HG03432 (cell line): ENCODE data around the gene C11orf91.

Experiments used
- ATAC-seq: cut with Tn5 transposase; IDR thresholded peaks from one replicate; pipeline ENCODE4 v1.9.1; 2021; ENCODE audit warnings: mild to moderate bottlenecking, moderate library complexity; ENCODE audit not compliant: unreplicated experiment

C11orf91 gene

DNA sequence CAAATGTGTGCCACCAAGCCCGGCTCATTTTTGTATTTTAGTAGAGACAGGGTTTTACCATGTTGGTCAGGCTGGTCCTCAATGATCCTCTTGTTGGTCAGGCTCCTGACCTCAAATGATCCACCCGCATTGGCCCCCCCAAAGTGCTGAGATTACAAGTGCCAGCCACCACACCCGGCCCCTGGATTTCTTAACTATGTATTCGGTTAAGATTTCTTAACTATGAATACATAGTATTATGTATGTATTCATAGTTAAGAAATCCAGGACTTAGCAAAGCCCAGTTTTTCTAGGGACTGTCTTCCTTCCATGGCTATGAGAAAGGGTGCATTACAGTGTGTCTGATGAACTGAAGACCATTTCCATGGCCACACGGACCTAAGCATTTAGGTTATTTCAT lies 1.7 kb downstream of the C11orf91 start:
- no peak for ATAC-seq

DNA sequence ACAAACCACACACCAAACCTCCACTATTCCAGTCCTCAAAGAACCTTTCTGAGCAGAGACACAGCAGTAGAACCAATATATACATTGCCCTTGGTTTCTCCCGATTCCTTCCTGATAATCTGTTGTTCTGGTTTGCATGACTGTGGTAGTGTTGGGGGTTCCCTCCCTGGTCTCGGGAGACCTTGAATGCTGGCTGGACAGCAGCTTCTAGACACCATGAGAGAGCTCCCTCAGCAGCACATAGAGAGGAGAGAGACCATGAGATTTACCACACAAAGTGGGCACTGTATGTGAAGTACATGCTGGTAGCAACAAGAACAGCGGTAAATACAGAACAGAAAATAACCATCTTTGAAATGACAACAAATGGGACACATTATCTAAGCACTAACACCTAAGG lies 2.6 kb downstream of the C11orf91 start:
- ATAC-seq = no peak

DNA sequence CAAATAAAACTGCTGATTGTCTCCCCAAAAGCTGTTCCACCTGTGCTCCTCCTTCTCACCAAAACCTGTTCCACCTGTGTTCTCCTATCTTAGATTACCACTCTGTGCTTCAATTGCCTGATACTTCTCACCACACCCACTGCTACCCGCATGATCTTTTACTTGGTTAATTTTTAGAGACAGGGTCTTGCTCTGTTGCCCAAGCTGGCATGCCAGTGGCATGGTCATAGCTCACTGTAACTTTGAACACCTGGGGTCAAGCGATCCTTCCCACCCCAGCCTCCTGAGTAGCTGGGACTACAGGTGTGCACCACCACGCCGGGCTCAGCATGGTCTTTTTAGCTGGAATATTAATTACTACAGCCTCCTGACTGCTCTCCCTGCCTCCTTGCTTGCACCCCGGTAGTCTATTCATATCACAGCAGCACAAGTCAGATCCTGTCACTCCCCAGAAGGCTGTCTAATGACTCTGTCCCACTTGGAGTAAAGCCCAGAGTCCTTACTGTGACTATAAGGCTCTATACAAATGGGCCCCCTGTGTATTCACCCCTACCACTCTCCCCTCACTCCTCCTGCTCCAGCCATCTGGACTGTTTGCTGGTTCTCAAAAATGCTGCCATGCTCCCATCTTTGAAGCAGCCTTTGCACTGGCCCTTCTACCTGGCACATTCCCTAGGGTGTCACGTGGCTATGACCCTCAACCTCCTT lies 3.5 kb downstream of the C11orf91 start:
- no peak for ATAC-seq

DNA sequence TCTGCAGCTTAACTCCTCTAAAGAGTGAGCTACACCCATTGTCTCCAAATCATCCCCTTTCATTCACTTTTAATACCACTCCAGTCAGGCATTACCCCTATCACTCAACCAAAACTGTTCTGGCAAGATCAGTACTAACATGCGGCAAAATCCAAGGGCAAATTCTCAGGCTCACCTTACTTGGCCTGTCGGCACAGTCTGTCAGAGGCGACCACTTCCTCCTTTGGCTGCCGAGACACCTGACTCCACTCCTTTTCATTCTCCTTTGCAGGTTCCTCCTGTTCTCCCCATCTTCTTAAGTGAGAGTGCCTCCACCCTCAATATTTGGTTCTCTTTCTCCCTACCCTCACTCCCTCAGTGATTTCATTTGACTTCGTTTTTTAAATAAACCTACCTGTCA lies 4.2 kb downstream of the C11orf91 start:
- no peak for ATAC-seq

DNA sequence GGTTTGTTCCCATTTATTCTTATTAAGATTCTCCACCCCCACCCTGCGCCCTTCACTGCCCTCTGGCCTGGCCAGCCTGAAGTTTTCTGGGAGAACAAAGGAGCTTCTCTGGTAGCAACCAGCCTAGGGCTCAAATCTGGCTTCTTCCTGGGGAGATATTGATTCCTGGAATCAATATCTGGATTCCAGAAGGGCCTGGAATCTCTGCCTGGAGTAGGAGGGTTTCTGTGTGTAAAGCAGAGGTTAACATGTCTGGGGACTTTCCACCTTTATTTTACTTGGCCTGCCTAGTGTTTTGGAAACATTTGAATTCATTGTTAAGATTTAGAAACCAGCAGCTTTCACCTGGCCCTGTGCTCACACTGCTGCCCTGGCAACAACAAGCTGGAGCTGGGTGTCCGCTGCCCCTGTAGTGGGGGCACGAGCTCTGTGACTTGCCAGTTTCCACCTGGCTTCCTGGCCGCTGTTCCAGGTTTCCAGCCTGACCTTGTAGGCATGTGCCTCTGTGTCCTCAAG lies 5.5 kb downstream of the C11orf91 start:
- ATAC-seq = no peak

DNA sequence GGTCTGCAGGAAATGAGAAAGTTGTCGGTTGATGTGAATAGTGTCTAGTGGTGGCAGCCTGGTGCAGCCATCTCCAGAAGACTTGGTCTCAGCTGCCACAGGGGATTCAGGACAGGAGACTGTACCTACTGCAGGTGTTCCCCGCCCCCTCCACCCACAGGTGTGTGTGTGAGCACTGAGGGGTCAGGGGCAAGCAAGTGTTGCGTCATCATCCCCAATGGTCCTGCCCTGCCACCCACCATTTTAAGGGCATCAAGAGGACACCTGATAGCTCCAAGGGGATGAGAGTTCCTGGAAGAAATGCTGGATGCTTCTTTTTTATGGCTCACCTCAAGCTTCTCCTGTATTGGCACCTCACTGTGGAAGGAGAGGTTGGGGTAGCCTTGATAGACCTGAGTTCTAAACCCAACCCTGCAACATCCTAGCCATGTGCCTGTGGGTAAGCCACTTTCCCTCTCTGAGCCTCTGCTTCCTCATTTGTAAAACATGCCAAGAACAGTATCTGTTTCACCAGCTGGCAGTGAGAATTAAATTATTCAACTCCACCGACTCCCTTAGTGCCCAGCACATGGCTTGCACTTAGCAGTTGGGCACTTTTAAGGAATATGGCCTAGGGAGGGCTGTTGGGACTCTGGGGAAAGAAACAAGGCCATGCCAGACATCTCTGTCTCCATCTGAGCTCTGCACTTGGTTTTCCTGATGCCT lies 6.1 kb downstream of the C11orf91 start:
- no peak for ATAC-seq

DNA sequence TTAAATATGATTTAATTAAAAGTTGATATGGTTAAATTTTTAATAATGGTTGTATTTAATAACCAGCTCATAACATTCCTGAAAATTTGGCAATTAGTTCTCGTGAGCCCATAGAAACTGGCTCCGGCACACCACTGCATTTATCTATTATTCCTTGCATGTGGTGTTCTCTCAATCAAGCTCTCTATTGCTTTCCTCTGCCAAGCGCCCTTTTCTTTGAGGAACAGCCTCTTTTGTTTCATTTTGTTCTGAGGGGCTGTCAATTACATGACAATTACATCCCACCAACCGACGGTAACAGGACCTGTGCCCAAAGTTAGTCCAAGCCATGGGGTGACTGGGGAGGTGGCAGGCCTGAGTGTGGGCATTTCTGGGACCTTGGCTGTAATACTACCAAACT lies 8.1 kb downstream of the C11orf91 start:
- no peak for ATAC-seq

DNA sequence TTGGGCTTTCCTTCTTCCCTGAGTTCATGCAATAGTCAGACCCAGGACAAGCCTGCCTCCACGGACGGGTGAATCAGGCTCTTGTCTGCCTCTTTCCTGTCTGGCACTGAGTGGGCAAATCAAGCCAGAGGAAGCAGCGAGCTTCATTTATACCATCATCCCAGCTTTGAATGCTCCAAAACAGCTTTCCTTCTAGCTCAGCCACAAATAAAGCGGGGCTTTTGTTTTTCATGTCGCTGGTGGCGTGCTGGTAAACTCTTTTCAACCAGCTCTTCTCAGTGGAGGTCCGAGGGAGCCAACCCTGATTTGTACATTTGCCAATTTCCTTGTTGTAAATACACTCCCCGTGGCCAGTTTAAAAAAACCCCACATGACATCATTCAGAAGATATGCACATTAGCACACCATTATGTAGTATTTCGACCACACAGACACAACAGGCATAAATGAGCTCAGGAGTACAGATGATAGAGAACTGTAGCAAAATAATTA lies 8.6 kb downstream of the C11orf91 start:
- ATAC-seq = no peak

DNA sequence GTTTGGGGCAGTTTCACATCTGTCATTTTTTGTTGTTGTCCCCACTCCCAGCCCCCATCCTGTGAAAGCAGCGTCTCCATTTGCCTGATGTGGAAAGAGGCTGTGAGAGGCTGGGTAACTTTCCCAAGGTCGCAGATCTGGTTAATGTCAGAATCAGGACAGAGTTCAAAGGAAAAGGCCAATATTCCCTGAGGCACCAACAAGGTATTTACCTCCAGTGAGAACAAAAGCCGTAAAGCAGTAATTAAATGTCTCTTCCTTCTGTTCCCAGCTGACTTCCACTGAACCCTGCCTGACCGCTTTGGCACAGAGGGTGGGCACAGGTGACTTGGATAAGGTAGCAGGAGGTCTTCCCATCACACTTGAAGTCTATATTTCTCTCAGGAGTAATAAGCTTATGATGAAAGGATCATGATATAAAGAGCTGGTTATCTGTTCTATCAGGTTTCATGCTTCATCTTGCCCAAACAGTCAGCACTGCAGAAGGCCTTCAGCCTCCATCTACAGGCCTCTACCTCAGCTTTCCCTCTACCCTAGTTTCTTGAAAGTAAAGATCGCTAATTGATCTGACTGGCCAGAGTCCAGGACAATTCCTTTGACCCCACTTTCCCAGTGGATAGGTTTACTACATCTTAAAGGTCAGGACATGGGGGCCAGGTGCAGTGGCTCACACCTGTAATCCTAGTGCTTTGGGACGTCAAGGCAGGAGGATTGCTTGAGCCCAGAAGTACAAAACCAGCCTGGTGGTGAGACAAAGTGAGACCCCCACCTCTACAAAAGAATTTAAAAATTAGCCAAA lies 9.4 kb downstream of the C11orf91 start:
- no peak for ATAC-seq

DNA sequence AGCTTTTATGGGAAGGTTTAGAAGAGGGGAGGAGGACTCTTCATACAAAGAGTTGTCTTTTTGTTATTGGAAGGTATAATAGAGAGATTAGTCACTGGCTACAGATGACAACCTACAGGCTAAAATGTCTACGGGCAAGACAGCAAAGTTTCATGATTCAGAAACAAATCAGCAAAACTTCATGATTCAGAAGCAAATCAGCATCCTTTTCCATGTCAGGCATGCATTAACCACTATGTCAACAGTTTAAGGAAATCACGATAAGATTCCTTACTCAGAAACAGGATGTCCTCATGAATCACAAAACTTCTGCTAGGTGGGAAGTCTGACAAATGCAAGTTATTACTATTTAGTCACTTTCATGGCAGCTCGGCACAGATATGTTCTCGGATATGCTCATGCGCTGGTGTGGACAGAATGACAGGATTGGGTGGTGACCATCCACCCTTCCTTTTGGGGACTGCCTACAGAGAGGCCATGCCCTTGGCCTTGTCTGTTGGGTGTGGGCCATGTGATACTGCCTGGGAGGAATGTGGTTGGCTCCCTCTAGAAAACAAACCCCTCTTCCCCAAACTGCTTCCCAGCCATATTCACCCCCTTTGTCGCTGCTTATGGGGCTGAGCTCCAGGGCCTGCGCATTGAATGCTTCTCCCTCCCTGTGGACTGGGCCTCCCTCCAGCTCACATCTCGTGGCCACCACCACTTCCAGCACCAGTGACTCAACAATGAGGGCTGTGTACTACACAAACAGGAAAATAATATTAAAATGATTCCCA lies 10.1 kb downstream of the C11orf91 start:
- ATAC-seq = no peak

DNA sequence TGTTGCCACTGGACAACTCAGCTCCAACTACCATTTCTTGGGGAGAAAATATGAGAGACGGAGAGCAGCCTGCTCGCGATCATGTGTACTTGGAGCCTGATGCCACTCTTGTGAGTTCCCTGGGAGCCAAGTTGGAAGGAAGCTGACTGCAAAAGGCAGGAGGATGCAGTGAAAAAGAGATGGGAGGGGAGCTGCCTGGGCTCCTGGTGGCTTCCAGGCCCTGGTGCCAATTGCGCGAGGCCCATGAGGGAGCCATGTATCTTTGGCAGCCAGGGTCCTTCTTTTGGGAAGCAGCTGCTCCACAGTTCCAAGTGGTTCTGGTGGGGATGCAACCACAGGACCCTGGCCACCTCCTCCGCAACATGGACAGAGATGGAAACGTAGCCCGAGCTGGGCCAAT lies 11.1 kb downstream of the C11orf91 start:
- no peak for ATAC-seq

DNA sequence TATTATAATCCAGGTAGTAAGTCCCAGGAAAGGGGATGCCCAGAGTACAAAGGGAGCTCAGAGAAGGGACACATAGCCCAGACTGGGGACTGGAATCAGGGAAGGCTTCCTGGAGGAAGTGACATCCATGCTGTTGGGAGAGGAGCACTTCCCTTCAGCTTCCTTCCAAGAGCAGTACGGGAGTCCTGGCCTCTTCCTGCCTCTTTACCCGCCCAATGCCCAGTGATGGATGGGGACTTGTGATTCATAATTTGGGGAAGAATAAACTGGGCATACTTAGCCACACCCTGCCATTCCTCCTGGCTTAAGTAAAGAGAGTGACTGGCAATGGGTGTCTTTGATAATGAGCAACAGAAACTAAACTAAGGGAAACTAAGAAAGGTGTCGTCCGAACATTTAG lies 11.5 kb downstream of the C11orf91 start:
- ATAC-seq = no peak

DNA sequence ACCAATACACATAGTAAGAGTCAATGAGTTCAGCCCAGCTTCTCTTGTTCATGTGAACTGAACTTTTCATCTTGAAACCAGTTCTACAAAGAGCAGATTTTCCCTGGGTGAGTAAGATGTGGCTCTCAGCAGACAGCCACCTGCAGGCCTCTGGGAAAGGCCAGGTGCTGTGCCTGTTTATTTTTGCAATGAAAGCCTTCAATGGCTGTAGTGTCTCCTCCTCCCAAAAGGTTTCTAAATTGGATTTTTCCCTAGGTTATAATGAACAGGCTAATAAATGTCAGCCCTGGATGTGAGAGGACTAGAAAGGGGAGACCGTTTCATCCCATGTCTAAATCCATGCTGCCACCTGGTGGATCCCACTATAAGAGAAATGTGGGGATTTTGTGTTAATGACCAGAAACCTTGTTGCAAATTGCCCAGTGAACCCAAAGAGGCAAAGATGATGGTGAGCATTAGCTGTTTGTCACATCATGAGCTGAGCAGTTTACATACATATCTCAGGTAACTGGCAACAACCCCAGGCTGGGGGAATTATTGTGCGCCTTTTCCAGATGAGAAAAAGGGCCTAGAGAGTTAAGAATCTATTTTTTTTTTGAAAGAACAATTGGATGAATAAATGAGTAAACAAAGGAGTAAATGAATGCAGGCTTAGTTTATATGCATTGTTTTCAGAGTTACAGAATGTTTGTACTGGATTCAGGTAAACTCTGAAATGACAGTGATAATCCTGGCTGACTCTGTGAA lies 12.7 kb downstream of the C11orf91 start:
- ATAC-seq = peak; percentile 61

DNA sequence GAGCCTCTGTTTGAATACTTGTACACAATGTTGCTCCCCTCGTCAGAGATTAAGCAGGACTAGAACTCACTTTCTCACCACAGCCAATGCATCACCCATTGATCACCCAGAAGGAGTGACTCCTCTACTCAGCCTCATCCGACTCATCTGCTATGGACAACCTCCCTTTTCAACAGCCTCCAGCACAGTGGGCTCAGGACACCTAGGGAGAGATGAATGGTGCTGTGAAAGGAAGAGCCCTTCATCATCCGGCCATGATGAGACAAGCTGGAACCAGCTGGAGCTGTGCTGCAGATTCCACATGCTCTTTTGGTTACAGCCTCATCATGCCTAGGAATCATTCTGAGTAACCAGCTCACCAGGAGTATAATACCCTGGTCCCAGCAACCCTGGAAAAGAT lies 15.5 kb downstream of the C11orf91 start:
- no peak for ATAC-seq

DNA sequence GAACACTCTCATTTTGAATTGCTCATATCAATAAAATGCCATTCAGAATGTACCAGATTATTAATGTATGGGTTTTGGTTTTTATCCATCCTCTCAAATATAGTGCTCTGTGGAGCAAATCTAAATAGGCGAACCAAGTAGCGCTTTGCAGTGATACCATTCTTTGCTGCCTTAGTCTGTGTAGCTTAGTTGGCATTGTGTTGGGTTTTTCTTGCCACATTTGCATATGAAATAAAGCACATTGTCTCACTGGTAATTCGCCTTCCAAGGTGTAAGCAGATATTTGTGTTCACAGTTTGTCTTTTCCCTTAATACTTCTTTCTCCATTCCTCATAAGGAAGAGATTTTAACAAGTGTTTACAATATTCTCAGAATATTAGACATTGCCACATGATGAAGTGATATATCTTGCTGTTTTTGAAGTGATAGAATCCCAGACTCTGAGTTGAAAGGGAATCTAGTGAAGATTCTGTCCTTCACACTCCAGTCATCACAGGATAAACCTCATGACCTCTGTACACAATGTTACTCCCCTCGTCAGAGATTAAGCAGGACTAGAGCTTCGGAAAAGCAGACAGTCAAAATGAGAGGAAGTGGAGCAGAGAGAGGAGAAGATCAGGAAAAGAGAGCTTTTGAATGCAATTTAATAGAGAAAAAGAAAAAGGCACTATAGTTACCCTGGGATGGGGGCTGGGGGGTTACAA lies 16.5 kb downstream of the C11orf91 start:
- ATAC-seq = no peak

DNA sequence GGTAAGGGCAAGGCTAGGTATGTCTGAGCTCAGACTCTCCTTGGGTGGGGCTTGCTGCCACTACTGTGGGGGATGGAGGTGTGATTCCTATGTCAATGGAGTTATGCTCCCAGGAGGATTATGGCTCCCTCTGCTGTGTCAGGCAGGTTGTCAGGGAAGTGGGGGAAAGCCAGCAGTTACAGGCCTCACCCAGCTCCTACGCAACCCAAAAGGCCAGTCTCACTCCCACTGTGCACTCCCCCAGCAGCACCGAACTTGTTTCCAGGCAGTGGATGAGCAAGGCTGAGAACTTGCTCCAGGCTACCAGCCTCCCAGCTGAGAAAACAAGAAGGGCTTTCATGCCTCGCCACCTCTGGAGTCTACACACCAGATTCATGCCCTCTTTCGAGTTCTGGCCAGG lies 18.2 kb downstream of the C11orf91 start:
- no peak for ATAC-seq

DNA sequence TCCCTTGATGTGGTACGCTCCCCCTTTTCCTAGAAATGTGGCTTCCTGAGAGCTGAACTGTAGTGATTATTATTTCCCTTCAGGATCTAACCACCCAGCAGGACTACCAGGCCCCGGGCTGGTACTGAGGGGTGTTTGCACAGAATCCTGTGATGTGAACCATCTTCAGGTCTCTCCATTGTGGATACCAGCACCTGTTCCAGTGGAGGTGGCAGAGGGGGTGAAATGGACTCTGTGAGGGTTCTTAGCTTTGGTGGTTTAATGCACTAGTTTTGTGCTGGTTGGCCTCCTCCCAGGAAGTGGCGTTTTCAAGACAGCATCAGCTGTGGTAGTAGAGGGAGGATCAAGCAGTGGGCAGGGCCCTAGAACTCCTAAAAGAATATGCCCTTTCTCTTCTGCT lies 18.6 kb downstream of the C11orf91 start:
- no peak for ATAC-seq

DNA sequence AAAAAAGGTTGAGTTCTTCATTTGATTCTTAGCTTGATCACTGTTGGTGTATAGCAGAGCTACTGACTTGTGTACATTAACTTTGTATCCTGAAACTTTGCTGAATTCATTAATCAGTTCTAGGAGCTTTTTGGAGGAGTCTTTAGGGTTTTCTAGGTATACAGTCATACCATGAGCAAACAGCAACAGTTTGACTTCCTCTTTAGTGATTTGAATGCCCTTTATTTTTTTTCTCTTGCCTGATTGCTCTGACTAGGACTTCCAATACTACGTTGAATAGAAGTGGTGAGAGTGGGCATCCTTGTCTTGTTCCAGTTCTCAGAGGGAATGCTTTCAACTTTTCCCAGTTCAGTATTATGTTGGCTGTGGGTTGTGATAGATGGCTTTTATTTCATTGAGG lies 22.0 kb downstream of the C11orf91 start:
- ATAC-seq = peak; percentile 56

DNA sequence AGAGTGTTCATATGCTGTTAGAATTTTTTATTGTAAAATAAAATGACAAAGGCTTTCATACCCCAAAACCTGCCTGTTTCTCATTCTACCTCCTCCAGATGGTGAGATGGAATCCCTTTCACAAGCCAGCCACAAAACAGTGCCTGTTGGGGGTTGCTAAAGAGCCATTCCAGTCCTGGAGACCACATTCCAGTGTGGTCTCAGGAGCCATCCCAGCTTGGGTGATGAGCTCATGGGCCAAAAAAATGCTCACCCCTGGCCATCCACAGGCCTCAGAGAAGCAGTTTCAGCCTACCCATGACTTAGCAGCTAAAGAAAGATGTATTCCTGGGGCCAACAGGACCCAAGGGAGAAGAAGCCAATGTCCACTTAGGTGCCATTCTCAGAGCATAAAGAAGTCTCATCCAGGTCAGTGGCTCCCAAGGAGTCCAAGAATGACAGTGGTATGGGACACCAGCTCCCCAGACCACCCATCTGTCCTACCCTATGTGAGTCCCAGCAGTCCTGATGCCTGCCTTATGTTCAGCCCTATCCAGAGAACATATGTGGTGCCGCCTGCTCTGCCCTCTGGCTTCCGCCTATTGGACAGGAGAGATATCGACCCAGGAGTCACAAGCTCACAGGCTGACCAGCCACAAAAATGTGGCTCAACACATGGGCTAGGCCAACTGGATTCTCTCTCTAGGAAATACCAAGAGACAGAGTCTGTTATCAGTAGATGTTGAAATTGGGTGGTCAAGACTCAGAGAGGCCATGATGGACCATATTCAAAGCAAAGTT lies 26.4 kb downstream of the C11orf91 start:
- no peak for ATAC-seq
